Measurements from ENCODE around the gene IFITM10. TPM values are rescaled to one million over a fixed set of nuclear protein-coding genes. Genes with fewer than 3 reads are reported as not detected.
"Not testable (repeated sequence)": the region's sequence is repeated elsewhere in the genome, so short reads cannot be mapped to it uniquely, and the experiment has no call there.

The IFITM10 gene
- total and polyA plus RNA-seq, 2 donors from 2014 or later = 2.3 to 6.4 TPM

- no peak overlapping the region for H3K4me3 ChIP-seq (ENCODE audit: low read length in 3 of 3)
- intact Hi-C loops (cut with DNase I) = loop anchor here (5.0 kb wide), 1 partner anchor 140 kb away; the partner anchor contains the start of gene SYT8
- no peaks in the 10 kb centered on the region for H3K9me3 ChIP-seq (ENCODE audit: control insufficient read depth in 2 of 3, insufficient read depth in 1 of 3, low read length in 3 of 3)
- peaks cover 0 to 7% (median 4%) of the 10 kb centered on the region in 3 donors for H3K4me1 ChIP-seq (ENCODE audit: control insufficient read depth in 2 of 3, insufficient read depth in 2 of 3, low read depth in 1 of 3, low read length in 3 of 3)
- DNase-seq (no peak), FAIRE-seq (no peak)
- H3K36me3 ChIP-seq (ENCODE audit: control insufficient read depth in 2 of 3, insufficient read depth in 3 of 3, low read length in 3 of 3) = no peaks in the 10 kb centered on the region
- H3K27ac ChIP-seq (ENCODE audit: low read depth in 2 of 2, low read length in 2 of 2) = no peak overlapping the region
- no peak overlapping the region for H3K9ac ChIP-seq (ENCODE audit: low read length in 3 of 3)
- no peaks in the 10 kb centered on the region for H3K27me3 ChIP-seq (ENCODE audit: control insufficient read depth, insufficient read depth, low read length)
- no peak for TF ChIP-seq CTCF (IDR thresholded peaks at IDR 0.05; ENCODE audit: borderline replicate concordance, extremely low read depth, insufficient read depth)
These were observed 58.3 kb downstream of the IFITM10 start for GRCh38 chr11:1691878-1692707.

- FAIRE-seq (no peak), DNase-seq (peak in 1 of 5 donors; percentile 40)
- intact Hi-C loops (cut with DNase I) = loop anchor here (5.0 kb wide), 1 partner anchor 141 kb away; the partner anchor contains the start of gene SYT8
- no peak overlapping the region for H3K9ac ChIP-seq (ENCODE audit: low read length in 3 of 3)
- H3K4me3 ChIP-seq (ENCODE audit: low read length in 3 of 3) = no peak overlapping the region
- no peaks in the 10 kb centered on the region for H3K9me3 ChIP-seq (ENCODE audit: control insufficient read depth in 2 of 3, insufficient read depth in 1 of 3, low read length in 3 of 3)
- no peaks in the 10 kb centered on the region for H3K36me3 ChIP-seq (ENCODE audit: control insufficient read depth in 2 of 3, insufficient read depth in 3 of 3, low read length in 3 of 3)
- H3K27me3 ChIP-seq (ENCODE audit: control insufficient read depth, insufficient read depth, low read length) = no peaks in the 10 kb centered on the region
- H3K4me1 ChIP-seq (ENCODE audit: control insufficient read depth in 2 of 3, insufficient read depth in 2 of 3, low read depth in 1 of 3, low read length in 3 of 3) = peaks cover 0 to 7% (median 4%) of the 10 kb centered on the region in 3 donors
- TF ChIP-seq CTCF (IDR thresholded peaks at IDR 0.05; ENCODE audit: borderline replicate concordance, extremely low read depth, insufficient read depth) = no peak
- no peak overlapping the region for H3K27ac ChIP-seq (ENCODE audit: low read depth in 2 of 2, low read length in 2 of 2)
These were observed 59.1 kb downstream of the IFITM10 start for GRCh38 chr11:1691026-1691877.

GRCh38 chr11:1690167-1691025 lies 60.0 kb downstream of the IFITM10 start:
- H3K9ac ChIP-seq (ENCODE audit: low read length in 3 of 3) = no peak overlapping the region

GRCh38 chr11:1689250-1690166 lies 60.9 kb downstream of the IFITM10 start:
- not testable (repeated sequence) for H3K4me3 ChIP-seq (ENCODE audit: low read length in 3 of 3); DNase-seq; H3K4me1 ChIP-seq (ENCODE audit: control insufficient read depth in 2 of 3, insufficient read depth in 2 of 3, low read depth in 1 of 3, low read length in 3 of 3); H3K27ac ChIP-seq (ENCODE audit: low read depth in 2 of 2, low read length in 2 of 2); FAIRE-seq; H3K9ac ChIP-seq (ENCODE audit: low read length in 3 of 3); H3K9me3 ChIP-seq (ENCODE audit: control insufficient read depth in 2 of 3, insufficient read depth in 1 of 3, low read length in 3 of 3); H3K27me3 ChIP-seq (ENCODE audit: control insufficient read depth, insufficient read depth, low read length); H3K36me3 ChIP-seq (ENCODE audit: control insufficient read depth in 2 of 3, insufficient read depth in 3 of 3, low read length in 3 of 3)
- intact Hi-C loops (cut with DNase I) = loop anchor here (5.0 kb wide), 1 partner anchor 143 kb away; the partner anchor contains the start of gene SYT8

More at GRCh38 chr11:1690167-1691025, 60.0 kb downstream of the IFITM10 start:
- TF ChIP-seq CTCF (IDR thresholded peaks at IDR 0.05; ENCODE audit: borderline replicate concordance, extremely low read depth, insufficient read depth) = no peak
- no peaks in the 10 kb centered on the region for H3K27me3 ChIP-seq (ENCODE audit: control insufficient read depth, insufficient read depth, low read length)
- H3K36me3 ChIP-seq (ENCODE audit: control insufficient read depth in 2 of 3, insufficient read depth in 3 of 3, low read length in 3 of 3) = no peaks in the 10 kb centered on the region
- H3K9me3 ChIP-seq (ENCODE audit: control insufficient read depth in 2 of 3, insufficient read depth in 1 of 3, low read length in 3 of 3) = no peaks in the 10 kb centered on the region
- no peak overlapping the region for H3K4me3 ChIP-seq (ENCODE audit: low read length in 3 of 3)
- no peak overlapping the region for H3K27ac ChIP-seq (ENCODE audit: low read depth in 2 of 2, low read length in 2 of 2)
- DNase-seq = no peak
- H3K4me1 ChIP-seq (ENCODE audit: control insufficient read depth in 2 of 3, insufficient read depth in 2 of 3, low read depth in 1 of 3, low read length in 3 of 3) = peaks cover 0 to 7% (median 4%) of the 10 kb centered on the region in 3 donors
- intact Hi-C loops (cut with DNase I) = loop anchor here (5.0 kb wide), 1 partner anchor 142 kb away; the partner anchor contains the start of gene SYT8
- no peak for FAIRE-seq

All from kidney (tissue), 14 donors.